CD4-positive, alpha-beta T cell (primary cell): ENCODE measurements around the gene KLHL35. TPM values are rescaled to one million over a fixed set of nuclear protein-coding genes. Genes with fewer than 3 reads are reported as not detected.

Experiments
- ATAC-seq: fragments of 200-7000 bp; cut with Tn5 transposase; one replicate; pipeline ENCODE4 v1.10.0; 2022; ENCODE audit warnings: mild to moderate bottlenecking; ENCODE audit not compliant: poor library complexity
- CTCF ChIA-PET: fragments of 350-600 bp; sonication (Branson Sonifier 250); formaldehyde crosslinking; loops from one replicate; lab custom pipeline; 2021; ENCODE audit warnings: antibody characterized with exemption, inconsistent platforms; lab: Charles Lee
- POLR2A ChIA-PET: fragments of 350-600 bp; sonication (Branson Sonifier 250); formaldehyde crosslinking; loops from one replicate; lab custom pipeline; 2021; ENCODE audit warnings: antibody characterized with exemption, inconsistent platforms; lab: Charles Lee
- DNase-seq, 14 experiments: peaks; one replicate each; pipeline ENCODE4 v3.0.0-alpha.2; 2013 to 2020; ENCODE audit warnings: mixed read lengths in 2 of 14
- H3K27ac ChIP-seq, 2 donors: one replicate each; pipeline versions ENCODE4 v1.5.1 to v1.7.0; 2013; ENCODE audit warnings: low read length in 2 of 2, low read depth in 1 of 2, mild to moderate bottlenecking in 1 of 2
- H3K27me3 ChIP-seq, 2 experiments: 1 replicate in 1 of 2; 2 replicates in 1 of 2; pipeline versions ENCODE4 v1.6.1 to v1.7.0; 2013; ENCODE audit warnings: low read length in 2 of 2, control low read depth in 1 of 2, mild to moderate bottlenecking in 1 of 2, moderate library complexity in 1 of 2; ENCODE audit not compliant: insufficient read depth in 2 of 2, control insufficient read depth in 1 of 2
- H3K36me3 ChIP-seq: one replicate; pipeline ENCODE4 v1.6.1; 2013; ENCODE audit warnings: low read length, control low read depth; ENCODE audit not compliant: insufficient read depth
- H3K4me1 ChIP-seq: one replicate; pipeline ENCODE4 v1.6.1; 2013; ENCODE audit warnings: low read length, control low read depth; ENCODE audit not compliant: insufficient read depth
- H3K4me3 ChIP-seq: one replicate; pipeline ENCODE4 v1.5.1; 2013; ENCODE audit warnings: mild to moderate bottlenecking, low read length, moderate library complexity
- H3K9me3 ChIP-seq, 2 experiments: 1 replicate in 1 of 2; 2 replicates in 1 of 2; pipeline versions ENCODE4 v1.6.1 to v1.7.0; 2013; ENCODE audit warnings: low read length in 2 of 2, mild to moderate bottlenecking in 2 of 2, control low read depth in 1 of 2, moderate library complexity in 1 of 2; ENCODE audit not compliant: control insufficient read depth in 1 of 2, insufficient read depth in 1 of 2
- H3K27ac Mint-ChIP-seq: one replicate; pipeline ENCODE4 v1.8.0; 2020; ENCODE audit warnings: mixed read lengths
- H3K27me3 Mint-ChIP-seq: one replicate; pipeline ENCODE4 v1.8.0; 2021; ENCODE audit warnings: mixed read lengths
- H3K36me3 Mint-ChIP-seq: one replicate; pipeline ENCODE4 v1.8.0; 2021; ENCODE audit warnings: low read depth, mixed read lengths
- H3K4me1 Mint-ChIP-seq: one replicate; pipeline ENCODE4 v1.8.0; 2021; ENCODE audit warnings: low read depth, mixed read lengths
- H3K4me3 Mint-ChIP-seq: one replicate; pipeline ENCODE4 v1.8.0; 2020; ENCODE audit warnings: mild to moderate bottlenecking, mixed read lengths
- H3K9me3 Mint-ChIP-seq: one replicate; pipeline ENCODE4 v1.8.0; 2020; ENCODE audit warnings: mixed read lengths
- intact Hi-C, 2 experiments: fragments of 100-400 bp; cut with DNase I in 1 of 2; cut with micrococcal nuclease in 1 of 2; formaldehyde crosslinking; loops; one replicate each; pipeline versions ENCODE4 v1.15.1 to v1.9.0; 2023 to 2025; cut with DNase I, micrococcal nuclease
- total RNA-seq, 174 experiments: library from RNA in 2 of 174; stranded (reverse) in 2 of 174; gene quantifications; one replicate each; pipeline ENCODE4 v1.2.3 and lab custom pipeline; 2021 to 2026
- TF ChIP-seq, protein P1 (sequence below): fragments of 200-600 bp; IDR thresholded peaks from one replicate; pipeline ENCODE4 v1.8.0; 2022; ENCODE audit warnings: antibody characterized with exemption, mild to moderate bottlenecking

Gene KLHL35
- total RNA-seq, 2 experiments from 2014 or later, result 0.33 to 0.81 TPM

DNA sequence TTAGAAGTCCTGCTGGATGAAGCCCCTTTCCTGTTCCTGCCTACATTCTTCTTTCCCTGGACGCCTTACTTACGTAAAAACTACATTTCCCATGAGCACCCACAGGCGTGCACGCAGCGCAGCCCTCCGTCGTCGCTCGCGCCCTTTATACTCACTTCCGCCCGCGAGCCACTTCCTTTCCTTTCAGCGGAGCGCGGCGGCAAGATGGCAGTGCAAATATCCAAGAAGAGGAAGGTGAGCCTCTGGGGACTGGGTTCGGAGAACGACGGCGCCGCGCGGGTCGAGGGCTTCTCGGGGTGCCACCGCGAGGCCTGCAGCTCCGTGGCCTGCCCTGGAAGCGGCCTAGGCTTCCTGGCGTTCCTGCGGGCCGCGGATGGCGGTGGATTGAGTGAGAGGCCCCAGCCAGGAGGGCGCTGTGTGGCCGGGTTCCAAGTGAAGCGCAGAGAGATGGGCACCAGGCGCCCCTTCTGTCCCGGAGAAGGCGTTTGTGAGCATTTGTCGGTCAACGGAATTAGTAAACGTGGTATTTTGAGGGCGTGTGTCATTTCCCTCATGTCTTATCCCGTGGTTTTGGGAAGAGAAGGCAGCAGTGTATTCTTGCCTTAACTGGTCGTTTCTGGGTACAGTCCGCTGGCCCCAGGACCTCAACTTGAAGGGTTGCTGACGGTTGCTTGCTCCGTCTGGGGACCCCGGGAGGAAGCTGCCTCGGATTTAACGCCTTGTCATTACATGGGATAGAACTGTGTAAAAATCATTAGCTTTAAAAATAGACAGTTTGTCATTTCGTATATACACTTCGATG lies 33.5 kb downstream of the KLHL35 start, which contains the start of gene RPS3:
RPS3 (plus strand) TSS at position 175 of the 802 bp plus-strand sequence; CDS start at position 205, 30 bp downstream.
- ChIA-PET POLR2A (interaction anchor here (0.6 to 3.2 kb wide), 15 partner anchors 9 to 129 kb away, joined by 3 to 24 read pairs (median 4); no protein-coding TSS in a partner anchor), CTCF (interaction anchor here (1.5 to 1.6 kb wide), 2 partner anchors 9 to 126 kb away, joined by 3 to 7 read pairs; partner anchors contain the start of gene GDPD5)
- TF ChIP-seq, protein P1, sequence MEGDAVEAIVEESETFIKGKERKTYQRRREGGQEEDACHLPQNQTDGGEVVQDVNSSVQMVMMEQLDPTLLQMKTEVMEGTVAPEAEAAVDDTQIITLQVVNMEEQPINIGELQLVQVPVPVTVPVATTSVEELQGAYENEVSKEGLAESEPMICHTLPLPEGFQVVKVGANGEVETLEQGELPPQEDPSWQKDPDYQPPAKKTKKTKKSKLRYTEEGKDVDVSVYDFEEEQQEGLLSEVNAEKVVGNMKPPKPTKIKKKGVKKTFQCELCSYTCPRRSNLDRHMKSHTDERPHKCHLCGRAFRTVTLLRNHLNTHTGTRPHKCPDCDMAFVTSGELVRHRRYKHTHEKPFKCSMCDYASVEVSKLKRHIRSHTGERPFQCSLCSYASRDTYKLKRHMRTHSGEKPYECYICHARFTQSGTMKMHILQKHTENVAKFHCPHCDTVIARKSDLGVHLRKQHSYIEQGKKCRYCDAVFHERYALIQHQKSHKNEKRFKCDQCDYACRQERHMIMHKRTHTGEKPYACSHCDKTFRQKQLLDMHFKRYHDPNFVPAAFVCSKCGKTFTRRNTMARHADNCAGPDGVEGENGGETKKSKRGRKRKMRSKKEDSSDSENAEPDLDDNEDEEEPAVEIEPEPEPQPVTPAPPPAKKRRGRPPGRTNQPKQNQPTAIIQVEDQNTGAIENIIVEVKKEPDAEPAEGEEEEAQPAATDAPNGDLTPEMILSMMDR, result peak; percentile 33
- ATAC-seq, result peak; percentile 88
- H3K9me3 ChIP-seq, result peaks cover 0 to 1% of the 10 kb centered on the region in 2 experiments
- peaks cover 39% of the 10 kb centered on the region for H3K36me3 ChIP-seq
- Mint-ChIP-seq H3K36me3 (peaks cover 53% of the 10 kb centered on the region), H3K4me1 (peaks cover 54% of the 10 kb centered on the region), H3K27me3 (no peaks in the 10 kb centered on the region), H3K9me3 (no peaks in the 10 kb centered on the region), H3K27ac (peak within 1 kb of the TSS; percentile 92), H3K4me3 (peak within 1 kb of the TSS; percentile 86)
- peak within 1 kb of the TSS; percentile 86 to 88 for H3K27ac ChIP-seq
- peak; percentile 79 to 94 (median 84) for DNase-seq
- peaks cover 44% of the 10 kb centered on the region for H3K4me1 ChIP-seq
- intact Hi-C loops, result loop anchor here in 1 of 2 experiments (2.0 to 10.0 kb wide), 4 partner anchors 33 to 905 kb away; partner anchors contain the start of genes KLHL35, LIPT2, SPCS2 and XRRA1
- H3K27me3 ChIP-seq, result no peaks in the 10 kb centered on the region
- peak within 1 kb of the TSS; percentile 72 for H3K4me3 ChIP-seq

DNA sequence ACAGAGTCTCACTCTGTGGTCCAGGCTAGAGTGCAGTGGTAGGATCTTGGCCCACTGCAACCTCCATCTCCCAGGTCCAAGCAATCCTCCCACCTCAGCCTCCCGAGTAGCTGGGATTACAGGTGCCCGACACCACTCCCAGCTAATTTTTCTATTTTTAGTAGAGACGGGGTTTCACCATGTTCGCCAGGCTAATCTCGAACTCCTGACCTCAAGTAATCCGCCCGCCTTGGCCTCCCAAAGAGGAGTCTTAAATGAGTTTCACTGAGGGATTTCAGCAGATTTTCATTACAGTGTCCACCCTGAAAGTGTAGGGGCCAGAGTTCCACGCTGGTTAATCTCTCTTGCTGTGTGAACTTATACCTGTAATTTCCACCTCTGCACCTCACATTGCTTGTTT lies 34.1 kb downstream of the KLHL35 start:
- H3K9me3 ChIP-seq, result no peaks in the 10 kb centered on the region
- ATAC-seq, result peak; percentile 4
- no peaks in the 10 kb centered on the region for H3K27me3 ChIP-seq
- peaks cover 33% of the 10 kb centered on the region for H3K36me3 ChIP-seq
- H3K27ac Mint-ChIP-seq, result peak overlapping the region; percentile 92
- peak overlapping the region; percentile 86 for H3K4me3 Mint-ChIP-seq
- peaks cover 46% of the 10 kb centered on the region for H3K36me3 Mint-ChIP-seq
- peaks cover 38% of the 10 kb centered on the region for H3K4me1 ChIP-seq
- TF ChIP-seq, protein P1, result no peak
- no peaks in the 10 kb centered on the region for H3K9me3 Mint-ChIP-seq
- DNase-seq, result no peak
- H3K27ac ChIP-seq, result no peak overlapping the region
- ChIA-PET CTCF (interaction anchor here (1.5 to 1.6 kb wide), 2 partner anchors 9 to 127 kb away, joined by 3 to 7 read pairs; partner anchors contain the start of gene GDPD5), POLR2A (interaction anchor here (1.4 to 1.7 kb wide), 3 partner anchors 10 to 46 kb away, joined by 4 to 5 read pairs (median 5); no protein-coding TSS in a partner anchor)
- intact Hi-C loops, result loop anchor here in 1 of 2 experiments (2.0 to 10.0 kb wide), 4 partner anchors 33 to 904 kb away; partner anchors contain the start of genes KLHL35, LIPT2, SPCS2 and XRRA1
- H3K4me1 Mint-ChIP-seq, result peaks cover 48% of the 10 kb centered on the region
- no peaks in the 10 kb centered on the region for H3K27me3 Mint-ChIP-seq
- no peak overlapping the region for H3K4me3 ChIP-seq

- intact Hi-C loops, result loop anchor here in 1 of 2 experiments (10.0 kb wide), 1 partner anchor 899 kb away; the partner anchor contains the start of gene LIPT2
- no peak overlapping the region for H3K27ac ChIP-seq
- ATAC-seq (no peak), DNase-seq (no peak)
- Mint-ChIP-seq H3K27me3 (no peaks in the 10 kb centered on the region), H3K4me3 (no peak overlapping the region), H3K36me3 (no peaks in the 10 kb centered on the region), H3K4me1 (peaks cover 3% of the 10 kb centered on the region), H3K9me3 (no peaks in the 10 kb centered on the region), H3K27ac (no peak overlapping the region)
- no peaks in the 10 kb centered on the region for H3K9me3 ChIP-seq
- TF ChIP-seq, protein P1, result no peak
- H3K27me3 ChIP-seq, result no peaks in the 10 kb centered on the region
- H3K4me3 ChIP-seq, result no peak overlapping the region
- H3K4me1 ChIP-seq, result no peaks in the 10 kb centered on the region
- CTCF ChIA-PET, result no interaction called here
- POLR2A ChIA-PET, result no interaction called here
- H3K36me3 ChIP-seq, result no peaks in the 10 kb centered on the region
Observed at GRCh38 chr11:75394085-75394840, 38.7 kb downstream of the KLHL35 start.
